ENCODE measurements around the gene RPS6KA3. TPM values are rescaled to one million over a fixed set of nuclear protein-coding genes. Genes with fewer than 3 reads are reported as not detected.

RPS6KA3 gene
- total and polyA plus RNA-seq, 2 of the 8 experiments (the other 6 are each of a cell fraction or from before 2014, with no cell fraction given) = 7.1 to 13.0 TPM

- no peak for TF ChIP-seq CHD7 (IDR thresholded peaks at IDR 0.05; ENCODE audit: insufficient replicate concordance, low read length)
- TF ChIP-seq BCL11A (IDR thresholded peaks at IDR 0.05; ENCODE audit: low read depth in 2 of 2, low read length in 2 of 2) = no peak
- no peak for TF ChIP-seq KDM1A (IDR thresholded peaks at IDR 0.05; ENCODE audit: borderline replicate concordance, low read length)
These were observed 123.6 kb downstream of the RPS6KA3 start (continued) for GRCh38 chrX:20143111-20143510.
